Upper lobe of left lung (tissue), 4 donors: ENCODE data around the gene MRAP.

Experiments
- CTCF ChIP-seq, 6 experiments: fragments of 450-650 bp in 4 of 6; fragments of 200-600 bp in 2 of 6; sonication (generic) in 2 of 6; IDR thresholded peaks; one replicate each; pipeline ENCODE4 v1.5.1; 2016 to 2019; ENCODE audit warnings: antibody characterized with exemption in 6 of 6
- EP300 ChIP-seq, 4 donors: sonication (generic); formaldehyde crosslinking; IDR thresholded peaks; one replicate each; pipeline ENCODE4 v1.5.1; 2017; ENCODE audit warnings: antibody characterized with exemption in 4 of 4, control low read depth in 2 of 4

- TF ChIP-seq EP300 (IDR thresholded peaks at IDR 0.05) (no peak), CTCF (IDR thresholded peaks at IDR 0.05) (no peak)
Measured at GRCh38 chr21:32328595-32328994, 29.9 kb downstream of the MRAP start.
